K562 (cell line): ENCODE measurements around the gene RNF115. TPM values are rescaled to one million over a fixed set of nuclear protein-coding genes. Genes with fewer than 3 reads are reported as not detected.

Source experiments
- ATAC-seq: fragments of 200-7000 bp; cut with Tn5 transposase; 3 replicates; pipeline ENCODE4 v1.9.1; 2020; ENCODE audit warnings: moderate library complexity
- BruUV-seq: library from RNA; stranded (reverse); fragments of 400-500 nt; replicated peaks from 2 replicates; lab custom pipeline; 2021; lab: Mats Ljungman, UMichigan
- CTCF ChIA-PET: fragments of 300-600 bp; formaldehyde crosslinking; extraction: SDS; loops from one replicate; lab custom pipeline; 2021; ENCODE audit warnings: low intra/inter-chr PET ratio; lab: Yijun Ruan, JAX
- POLR2A ChIA-PET: fragments of 300-600, 350-650 bp; sonication (Branson Sonifier 250); formaldehyde crosslinking; extraction: SDS; loops from one replicate; lab custom pipeline; 2021; ENCODE audit warnings: antibody characterized with exemption, inconsistent platforms; lab: Yijun Ruan, JAX
- DNase-seq, 4 experiments: peaks; one replicate each; pipeline versions ENCODE4 v3.0.0 to v3.0.0-alpha.2; 2011 to 2018; ENCODE audit warnings: low spot score in 3 of 4, mixed read lengths in 3 of 4; ENCODE audit errors: extremely low read depth in 1 of 4
- FAIRE-seq: peaks from 2 replicates; lab custom pipeline; 2011; peaks lifted over from hg19 to GRCh38; lab: Jason Lieb, UNC
- H2AFZ ChIP-seq: 2 replicates; pipeline ENCODE4 v1.6.0; 2011; ENCODE audit warnings: low read depth, low read length, control low read depth, inconsistent platforms
- H3K27ac ChIP-seq: fragments of 200-600 bp; 3 replicates; pipeline ENCODE4 v1.8.0; 2011; ENCODE audit warnings: low read depth, mild to moderate bottlenecking, control low read depth, inconsistent platforms, low read length, moderate library complexity, mixed read lengths; ENCODE audit errors: extremely low read depth
- H3K27me3 ChIP-seq, 2 experiments: fragments of 300-600 bp in 1 of 2; 2 replicates in 1 of 2; 3 replicates in 1 of 2; pipeline versions ENCODE4 v1.6.0 to v1.8.0; 2011; ENCODE audit warnings: inconsistent platforms in 2 of 2, low read length in 2 of 2, mild to moderate bottlenecking in 1 of 2, mixed read lengths in 1 of 2, moderate library complexity in 1 of 2; ENCODE audit not compliant: control insufficient read depth in 2 of 2, insufficient read depth in 2 of 2
- H3K36me3 ChIP-seq: fragments of 300-600 bp; 3 replicates; pipeline ENCODE4 v1.8.0; 2011; ENCODE audit warnings: mild to moderate bottlenecking, low read length, inconsistent platforms; ENCODE audit not compliant: control insufficient read depth, insufficient read depth
- H3K4me1 ChIP-seq, 2 experiments: fragments of 200-600 bp in 1 of 2; replicated peaks in 1 of 2; 2 replicates in 1 of 2; 3 replicates in 1 of 2; pipeline versions ENCODE4 v1.5.1 to v1.8.0; 2011; ENCODE audit warnings: inconsistent platforms in 2 of 2, low read length in 2 of 2, mild to moderate bottlenecking in 1 of 2, mixed read lengths in 1 of 2, moderate library complexity in 1 of 2; ENCODE audit not compliant: control insufficient read depth in 2 of 2, insufficient read depth in 2 of 2
- H3K4me2 ChIP-seq: 2 replicates; pipeline ENCODE4 v1.6.1; 2011; ENCODE audit warnings: low read length, control low read depth, inconsistent platforms, mixed read lengths; ENCODE audit not compliant: insufficient read depth
- H3K4me3 ChIP-seq: fragments of 200-600 bp; sonication (generic), shearing (Covaris generic); 2 replicates; pipeline ENCODE4 v1.5.1; 2016; ENCODE audit warnings: control low read depth, inconsistent platforms
- H3K79me2 ChIP-seq: fragments of 200-600 bp; 3 replicates; pipeline ENCODE4 v1.8.0; 2011; ENCODE audit warnings: low read length, inconsistent platforms; ENCODE audit not compliant: control insufficient read depth, insufficient read depth
- H3K9ac ChIP-seq, 2 experiments: 2 replicates each; pipeline versions ENCODE4 v1.6.0 to v1.6.1; 2011; ENCODE audit warnings: low read depth in 2 of 2, low read length in 2 of 2, control low read depth in 1 of 2, inconsistent platforms in 1 of 2, mild to moderate bottlenecking in 1 of 2, mixed read lengths in 1 of 2; ENCODE audit not compliant: insufficient read depth in 1 of 2
- H3K9me1 ChIP-seq: one replicate; pipeline ENCODE4 v1.6.0; 2011; ENCODE audit warnings: inconsistent platforms, mild to moderate bottlenecking, low read length, moderate library complexity; ENCODE audit not compliant: control insufficient read depth, insufficient read depth
- H3K9me3 ChIP-seq: replicated peaks from 2 replicates; pipeline ENCODE4 v1.5.1; 2011; ENCODE audit warnings: low read depth, low read length, inconsistent platforms; ENCODE audit not compliant: control insufficient read depth, insufficient read depth
- H4K20me1 ChIP-seq: replicated peaks from 2 replicates; pipeline ENCODE4 v1.6.1; 2011; ENCODE audit warnings: low read length, inconsistent platforms, mixed read lengths; ENCODE audit not compliant: control insufficient read depth, insufficient read depth
- CEBPG ChIP-seq, 3 experiments: fragments of 200-800 bp in 1 of 3; sonication (Bioruptor generic) in 1 of 3; sonication (generic) in 1 of 3; formaldehyde crosslinking in 1 of 3; IDR thresholded peaks in 2 of 3; conservative IDR thresholded peaks in 1 of 3; 2 replicates each; pipeline versions ENCODE4 v1.6.1 to v1.8.0; 2016 to 2022; ENCODE audit warnings: missing compliant biosample characterization in 2 of 3, missing genetic modification characterization in 2 of 3, mild to moderate bottlenecking in 1 of 3, missing genetic modification reagents in 1 of 3
- HMGN3 ChIP-seq: IDR thresholded peaks from 2 replicates; pipeline ENCODE4 v1.6.1; 2011; ENCODE audit warnings: borderline replicate concordance, low read depth, mild to moderate bottlenecking, mixed read lengths, low read length; ENCODE audit not compliant: insufficient read length; ENCODE audit errors: extremely low read depth
- MAZ ChIP-seq, 2 experiments: fragments of 450-650 bp in 1 of 2; sonication (generic) in 1 of 2; formaldehyde crosslinking; IDR thresholded peaks in 1 of 2; conservative IDR thresholded peaks in 1 of 2; 2 replicates each; pipeline versions ENCODE4 v1.4.0 to v1.5.0; 2020; ENCODE audit warnings: mild to moderate bottlenecking in 1 of 2, missing genetic modification reagents in 1 of 2
- MXD1 ChIP-seq: fragments of 250-450 bp; sonication (Bioruptor Pico); IDR thresholded peaks from 2 replicates; pipeline ENCODE4 v1.8.0; 2021; ENCODE audit warnings: borderline replicate concordance, mild to moderate bottlenecking, moderate library complexity; ENCODE audit not compliant: poor library complexity, severe bottlenecking
- NFIC ChIP-seq: fragments of 450-650 bp; IDR thresholded peaks from 2 replicates; pipeline ENCODE4 v1.6.1; 2017; ENCODE audit warnings: mild to moderate bottlenecking, inconsistent platforms
- RAD21 ChIP-seq, 2 experiments: fragments of 250-450 bp in 1 of 2; fragments of 450-650 bp in 1 of 2; sonication (Bioruptor Pico) in 1 of 2; formaldehyde crosslinking in 1 of 2; IDR thresholded peaks in 1 of 2; conservative IDR thresholded peaks in 1 of 2; 2 replicates each; pipeline versions ENCODE4 v1.4.0 to v1.8.0; 2020 to 2022; ENCODE audit warnings: mild to moderate bottlenecking in 2 of 2, moderate library complexity in 1 of 2
- THAP12 ChIP-seq: fragments of 250-450 bp; sonication (Bioruptor Pico); IDR thresholded peaks from 2 replicates; pipeline ENCODE4 v1.9.0; 2021; ENCODE audit warnings: mild to moderate bottlenecking, inconsistent platforms
- ZFP1 ChIP-seq: fragments of 450-650 bp; formaldehyde crosslinking; IDR thresholded peaks from 2 replicates; pipeline ENCODE4 v1.4.0; 2020; ENCODE audit warnings: mild to moderate bottlenecking, mixed read lengths
- ZNF121 ChIP-seq: sonication (generic); formaldehyde crosslinking; conservative IDR thresholded peaks from 2 replicates; pipeline ENCODE4 v1.8.0; 2022; ENCODE audit warnings: missing genetic modification reagents
- ZNF57 ChIP-seq: fragments of 450-650 bp; formaldehyde crosslinking; IDR thresholded peaks from 2 replicates; pipeline ENCODE4 v1.4.0; 2020; ENCODE audit warnings: mild to moderate bottlenecking, moderate library complexity
- WGBS: fragments of 100-300 bp; shearing (Covaris generic); methylation state at CpG from one replicate; pipeline ENCODE4 v1.1.6; 2016; ENCODE audit warnings: low coverage, mixed read lengths; ENCODE audit not compliant: insufficient coverage; ENCODE audit errors: missing lambda C conversion rate; 5-methylcytosine and 5-hydroxymethylcytosine counted together
- in situ Hi-C: fragments of 300-500 bp; cut with MboI; formaldehyde crosslinking; loops from 4 replicates; pipeline ENCODE4 v1.15.0; 2018; ENCODE audit warnings: inconsistent platforms, mixed read lengths
- intact Hi-C: fragments of 100-400 bp; cut with micrococcal nuclease; formaldehyde crosslinking; loops from 2 replicates; pipeline ENCODE4 v1.14.2; 2022
- polyA plus RNA-seq, 8 experiments: library from polyadenylated mRNA; depleted of rRNA in 4 of 8; stranded (reverse) in 5 of 8; unstranded in 3 of 8; fragments of >200 nt; fragmentation: Nextera tagmentation in 2 of 8; fragmentation: Illumina TruSeq in 1 of 8; extraction: Ambion mirVana in 2 of 8; extraction: Trizol in 1 of 8; gene quantifications; 2 replicates each; pipeline versions ENCODE4 v1.2.1 to v1.2.3, GENCODE V29; 2011 to 2014; ENCODE audit warnings: inconsistent platforms in 1 of 8, missing spikeins in 1 of 8
- total RNA-seq, 7 experiments: library from RNA; depleted of rRNA in 6 of 7; stranded (reverse); fragments of >200 nt in 6 of 7; fragmentation: Illumina TruSeq in 2 of 7; extraction: Trizol in 2 of 7; gene quantifications; 2 replicates each; pipeline versions ENCODE4 v1.2.1 to v1.2.3, GENCODE V29; 2011 to 2021; ENCODE audit warnings: low replicate concordance in 1 of 7
- TF ChIP-seq, protein P1 (sequence below): sonication (generic); formaldehyde crosslinking; IDR thresholded peaks from 2 replicates; pipeline ENCODE4 v1.8.1; 2022; ENCODE audit warnings: missing genetic modification reagents

Gene RNF115
- total and polyA plus RNA-seq, 9 of the 15 experiments (the other 6 are each of a cell fraction or from before 2014, with no cell fraction given): 1.9 to 14.3 (median 9.5) TPM

GRCh38 chr1:145720878-145721671 lies 102.8 kb downstream of the RNF115 start (continued):
- peak; percentile 76 to 78 for TF ChIP-seq MAZ (CRISPR knock-in tag; conservative IDR thresholded peaks at IDR 0.05 in 1 of 2, IDR thresholded peaks at IDR 0.05 in 1 of 2)
- no peak for TF ChIP-seq ZNF121 (CRISPR knock-in tag)
- peak; percentile 81 to 92 for TF ChIP-seq RAD21 (CRISPR knock-in tag; conservative IDR thresholded peaks at IDR 0.05 in 1 of 2, IDR thresholded peaks at IDR 0.05 in 1 of 2)
- 0 out of 2 replicates have a peak, but pooled peaks have one; percentile 11 for TF ChIP-seq CEBPG (CRISPR knock-in tag; IDR thresholded peaks at IDR 0.05)
- TF ChIP-seq CEBPG (tag; conservative IDR thresholded peaks at IDR 0.05 in 1 of 2, IDR thresholded peaks at IDR 0.05 in 1 of 2): no peak
- TF ChIP-seq NFIC: no peak
- TF ChIP-seq, all 486 proteins: peak for 34

GRCh38 chr1:145720556-145720877 lies 103.4 kb downstream of the RNF115 start:
- intact Hi-C loops: loop anchor here (5.0 to 10.0 kb wide), 2 partner anchors 123 to 294 kb away; no protein-coding TSS in a partner anchor
- peak overlapping the region; percentile 67 for H2AFZ ChIP-seq
- no TSS peak for BruUV-seq
- H3K9me3 ChIP-seq: no peaks in the 10 kb centered on the region
- peak; percentile 40 for FAIRE-seq
- in situ Hi-C loops: no loop called here
- H3K4me1 ChIP-seq: peaks cover 4 to 9% of the 10 kb centered on the region in 2 experiments; a peak in 3 of 5 replicates
- H3K36me3 ChIP-seq: no peaks in the 10 kb centered on the region
- H3K27me3 ChIP-seq: 0 out of 5 replicates have a peak, but pooled peaks cover 0 to 6% of the 10 kb centered on the region in 2 experiments
- ChIA-PET CTCF (no interaction called here), POLR2A (interaction anchor here (0.6 to 1.1 kb wide), 4 partner anchors 9 to 305 kb away, joined by 3 to 4 read pairs (median 3); no protein-coding TSS in a partner anchor)
- 13% methylated on average over 5 of the region's 5 CpGs for WGBS
- ATAC-seq: no peak
- DNase-seq: no peak
- no peaks in the 10 kb centered on the region for H4K20me1 ChIP-seq
- H3K4me3 ChIP-seq: no peak overlapping the region
- H3K9ac ChIP-seq: no peak overlapping the region
- H3K9me1 ChIP-seq: no peaks in the 10 kb centered on the region
- H3K79me2 ChIP-seq: no peaks in the 10 kb centered on the region
- no peak overlapping the region for H3K27ac ChIP-seq
- peak overlapping the region; percentile 64; the same call in 1 of the 2 replicates for H3K4me2 ChIP-seq
- TF ChIP-seq, protein P1, sequence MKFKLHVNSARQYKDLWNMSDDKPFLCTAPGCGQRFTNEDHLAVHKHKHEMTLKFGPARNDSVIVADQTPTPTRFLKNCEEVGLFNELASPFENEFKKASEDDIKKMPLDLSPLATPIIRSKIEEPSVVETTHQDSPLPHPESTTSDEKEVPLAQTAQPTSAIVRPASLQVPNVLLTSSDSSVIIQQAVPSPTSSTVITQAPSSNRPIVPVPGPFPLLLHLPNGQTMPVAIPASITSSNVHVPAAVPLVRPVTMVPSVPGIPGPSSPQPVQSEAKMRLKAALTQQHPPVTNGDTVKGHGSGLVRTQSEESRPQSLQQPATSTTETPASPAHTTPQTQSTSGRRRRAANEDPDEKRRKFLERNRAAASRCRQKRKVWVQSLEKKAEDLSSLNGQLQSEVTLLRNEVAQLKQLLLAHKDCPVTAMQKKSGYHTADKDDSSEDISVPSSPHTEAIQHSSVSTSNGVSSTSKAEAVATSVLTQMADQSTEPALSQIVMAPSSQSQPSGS (CRISPR knock-in tag): no peak
- TF ChIP-seq ZNF57 (CRISPR knock-in tag): no peak
- TF ChIP-seq ZFP1 (CRISPR knock-in tag): no peak
- TF ChIP-seq HMGN3: no peak
- TF ChIP-seq THAP12: no peak
- TF ChIP-seq MXD1 (CRISPR knock-in tag): no peak
